Panc1 (cell line): Measurements from ENCODE around the gene CEBPB.

Experiments
- POLR2AphosphoS5 ChIP-seq: IDR thresholded peaks from 2 replicates; pipeline ENCODE4 v1.6.1; 2012; ENCODE audit warnings: mild to moderate bottlenecking, low read depth, low read length, moderate library complexity
- SIN3A ChIP-seq: IDR thresholded peaks from 2 replicates; pipeline ENCODE4 v1.6.1; 2012; ENCODE audit warnings: low read depth, mild to moderate bottlenecking, low read length, moderate library complexity, borderline replicate concordance; ENCODE audit not compliant: insufficient read depth
- TF ChIP-seq, protein P1 (sequence below): fragments of 450-650 bp; IDR thresholded peaks from 2 replicates; pipeline ENCODE4 v1.5.1; 2017; ENCODE audit warnings: mild to moderate bottlenecking

GRCh38 chr20:50200482-50201104 lies 10.0 kb downstream of the CEBPB start:
- TF ChIP-seq, protein P1, sequence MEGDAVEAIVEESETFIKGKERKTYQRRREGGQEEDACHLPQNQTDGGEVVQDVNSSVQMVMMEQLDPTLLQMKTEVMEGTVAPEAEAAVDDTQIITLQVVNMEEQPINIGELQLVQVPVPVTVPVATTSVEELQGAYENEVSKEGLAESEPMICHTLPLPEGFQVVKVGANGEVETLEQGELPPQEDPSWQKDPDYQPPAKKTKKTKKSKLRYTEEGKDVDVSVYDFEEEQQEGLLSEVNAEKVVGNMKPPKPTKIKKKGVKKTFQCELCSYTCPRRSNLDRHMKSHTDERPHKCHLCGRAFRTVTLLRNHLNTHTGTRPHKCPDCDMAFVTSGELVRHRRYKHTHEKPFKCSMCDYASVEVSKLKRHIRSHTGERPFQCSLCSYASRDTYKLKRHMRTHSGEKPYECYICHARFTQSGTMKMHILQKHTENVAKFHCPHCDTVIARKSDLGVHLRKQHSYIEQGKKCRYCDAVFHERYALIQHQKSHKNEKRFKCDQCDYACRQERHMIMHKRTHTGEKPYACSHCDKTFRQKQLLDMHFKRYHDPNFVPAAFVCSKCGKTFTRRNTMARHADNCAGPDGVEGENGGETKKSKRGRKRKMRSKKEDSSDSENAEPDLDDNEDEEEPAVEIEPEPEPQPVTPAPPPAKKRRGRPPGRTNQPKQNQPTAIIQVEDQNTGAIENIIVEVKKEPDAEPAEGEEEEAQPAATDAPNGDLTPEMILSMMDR, result no peak
- TF ChIP-seq POLR2AphosphoS5, result no peak
- no peak for TF ChIP-seq SIN3A
